ENCODE measurements around the gene ZNF354B. TPM values are rescaled to one million over a fixed set of nuclear protein-coding genes. Genes with fewer than 3 reads are reported as not detected.

The ZNF354B gene
- total RNA-seq, 4 donors from 2014 or later: 12.5 to 34.5 (median 14.9) TPM

DNA sequence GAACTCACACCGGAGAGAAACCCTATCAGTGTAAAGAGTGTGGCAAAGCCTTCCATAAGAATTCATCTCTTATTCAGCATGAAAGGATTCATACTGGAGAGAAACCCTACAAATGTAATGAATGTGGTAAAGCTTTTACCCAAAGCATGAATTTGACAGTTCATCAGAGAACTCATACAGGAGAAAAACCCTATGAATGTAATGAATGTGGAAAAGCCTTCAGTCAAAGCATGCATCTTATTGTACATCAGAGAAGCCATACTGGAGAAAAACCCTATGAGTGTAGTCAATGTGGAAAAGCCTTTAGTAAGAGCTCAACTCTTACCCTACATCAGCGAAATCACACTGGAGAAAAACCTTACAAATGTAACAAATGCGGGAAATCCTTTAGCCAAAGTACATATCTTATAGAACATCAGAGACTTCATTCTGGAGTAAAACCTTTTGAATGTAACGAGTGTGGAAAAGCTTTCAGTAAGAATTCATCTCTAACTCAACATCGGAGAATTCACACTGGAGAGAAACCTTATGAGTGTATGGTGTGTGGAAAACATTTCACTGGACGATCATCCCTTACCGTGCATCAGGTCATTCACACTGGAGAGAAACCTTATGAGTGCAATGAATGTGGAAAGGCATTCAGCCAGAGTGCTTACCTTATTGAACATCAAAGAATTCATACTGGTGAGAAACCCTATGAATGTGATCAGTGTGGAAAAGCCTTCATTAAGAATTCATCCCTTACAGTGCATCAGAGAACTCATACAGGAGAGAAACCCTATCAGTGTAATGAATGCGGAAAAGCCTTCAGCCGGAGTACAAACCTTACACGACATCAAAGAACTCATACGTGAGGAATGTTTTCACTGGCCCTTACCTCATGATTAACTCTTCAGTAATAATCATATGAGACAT, 72.3 kb downstream of the ZNF354B start:
- Histone ChIP-seq H3K9me3 (peaks cover 82% of the 10 kb centered on the region), H3K4me1 (no peaks in the 10 kb centered on the region), H3K36me3 (peaks cover 17% of the 10 kb centered on the region), H3K27me3 (no peaks in the 10 kb centered on the region), H3K4me3 (no peak overlapping the region), H3K27ac (no peak overlapping the region)
- TF ChIP-seq POLR2A (IDR thresholded peaks at IDR 0.05) (no peak), EP300 (IDR thresholded peaks at IDR 0.05) (no peak)
- TF ChIP-seq, protein P1, sequence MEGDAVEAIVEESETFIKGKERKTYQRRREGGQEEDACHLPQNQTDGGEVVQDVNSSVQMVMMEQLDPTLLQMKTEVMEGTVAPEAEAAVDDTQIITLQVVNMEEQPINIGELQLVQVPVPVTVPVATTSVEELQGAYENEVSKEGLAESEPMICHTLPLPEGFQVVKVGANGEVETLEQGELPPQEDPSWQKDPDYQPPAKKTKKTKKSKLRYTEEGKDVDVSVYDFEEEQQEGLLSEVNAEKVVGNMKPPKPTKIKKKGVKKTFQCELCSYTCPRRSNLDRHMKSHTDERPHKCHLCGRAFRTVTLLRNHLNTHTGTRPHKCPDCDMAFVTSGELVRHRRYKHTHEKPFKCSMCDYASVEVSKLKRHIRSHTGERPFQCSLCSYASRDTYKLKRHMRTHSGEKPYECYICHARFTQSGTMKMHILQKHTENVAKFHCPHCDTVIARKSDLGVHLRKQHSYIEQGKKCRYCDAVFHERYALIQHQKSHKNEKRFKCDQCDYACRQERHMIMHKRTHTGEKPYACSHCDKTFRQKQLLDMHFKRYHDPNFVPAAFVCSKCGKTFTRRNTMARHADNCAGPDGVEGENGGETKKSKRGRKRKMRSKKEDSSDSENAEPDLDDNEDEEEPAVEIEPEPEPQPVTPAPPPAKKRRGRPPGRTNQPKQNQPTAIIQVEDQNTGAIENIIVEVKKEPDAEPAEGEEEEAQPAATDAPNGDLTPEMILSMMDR (IDR thresholded peaks at IDR 0.05): no peak
- no peak for DNase-seq (ENCODE audit: low spot score in 2 of 2)
- 95% methylated on average over 11 of the region's 11 CpGs for WGBS

Other genes starting within 250 kb of the ZNF354B start
- gene CLK4, start 232.9 kb upstream of the ZNF354B start, total RNA-seq: 10 to 100 TPM; 15.5 to 77.3 (median 34.1) TPM
- 10 to 100 TPM; 12.1 to 44.1 (median 18.2) TPM for gene ZNF354A, start 129.3 kb upstream of the ZNF354B start, total RNA-seq
- 1 to 10 TPM in 3 of 4 donors, under 1 TPM in 1; 0.94 to 4.8 (median 2.0) TPM for gene ZFP2, start 36.0 kb downstream of the ZNF354B start, total RNA-seq
- 1 to 10 TPM in 1 of 4 donors, under 1 TPM in 3; 0.38 to 3.1 (median 0.71) TPM for gene ZNF454, start 81.2 kb downstream of the ZNF354B start, total RNA-seq
- under 1 TPM in 1 of 4 donors, not detected in 3; 0.08 TPM for gene GRM6, start 135.4 kb downstream of the ZNF354B start, total RNA-seq
- gene ZNF879, start 163.9 kb downstream of the ZNF354B start, total RNA-seq: 1 to 10 TPM; 1.6 to 6.7 (median 2.6) TPM
- 1 to 10 TPM; 1.9 to 3.5 (median 2.8) TPM for gene ZNF354C, start 200.4 kb downstream of the ZNF354B start, total RNA-seq